ENCODE results near the gene CCDC192.

- TF ChIP-seq ZNF274 (IDR thresholded peaks at IDR 0.05; ENCODE audit: low read depth, low read length) (no peak), YY1 (IDR thresholded peaks at IDR 0.05; ENCODE audit: insufficient read depth, insufficient read length) (no peak), SUZ12 (IDR thresholded peaks at IDR 0.05; ENCODE audit: extremely low read depth, insufficient read depth, insufficient read length) (no peak)
Measured at GRCh38 chr5:127911619-127912018, 208.4 kb downstream of the CCDC192 start.

Data from NT2/D1 (cell line).